Vein endothelial cell (primary cell): ENCODE results near the gene KCNMB3. TPM values are rescaled to one million over a fixed set of nuclear protein-coding genes. Genes with fewer than 3 reads are reported as not detected.

Experiments used
- total RNA-seq: library from RNA; depleted of rRNA; stranded (reverse); fragments of >200 nt; gene quantifications from 2 replicates; pipeline ENCODE4 v1.2.3, GENCODE V29; 2012

KCNMB3 gene, protein sequence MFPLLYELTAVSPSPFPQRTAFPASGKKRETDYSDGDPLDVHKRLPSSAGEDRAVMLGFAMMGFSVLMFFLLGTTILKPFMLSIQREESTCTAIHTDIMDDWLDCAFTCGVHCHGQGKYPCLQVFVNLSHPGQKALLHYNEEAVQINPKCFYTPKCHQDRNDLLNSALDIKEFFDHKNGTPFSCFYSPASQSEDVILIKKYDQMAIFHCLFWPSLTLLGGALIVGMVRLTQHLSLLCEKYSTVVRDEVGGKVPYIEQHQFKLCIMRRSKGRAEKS
- total RNA-seq = 2.3 and 4.2 TPM in 2 replicates

DNA sequence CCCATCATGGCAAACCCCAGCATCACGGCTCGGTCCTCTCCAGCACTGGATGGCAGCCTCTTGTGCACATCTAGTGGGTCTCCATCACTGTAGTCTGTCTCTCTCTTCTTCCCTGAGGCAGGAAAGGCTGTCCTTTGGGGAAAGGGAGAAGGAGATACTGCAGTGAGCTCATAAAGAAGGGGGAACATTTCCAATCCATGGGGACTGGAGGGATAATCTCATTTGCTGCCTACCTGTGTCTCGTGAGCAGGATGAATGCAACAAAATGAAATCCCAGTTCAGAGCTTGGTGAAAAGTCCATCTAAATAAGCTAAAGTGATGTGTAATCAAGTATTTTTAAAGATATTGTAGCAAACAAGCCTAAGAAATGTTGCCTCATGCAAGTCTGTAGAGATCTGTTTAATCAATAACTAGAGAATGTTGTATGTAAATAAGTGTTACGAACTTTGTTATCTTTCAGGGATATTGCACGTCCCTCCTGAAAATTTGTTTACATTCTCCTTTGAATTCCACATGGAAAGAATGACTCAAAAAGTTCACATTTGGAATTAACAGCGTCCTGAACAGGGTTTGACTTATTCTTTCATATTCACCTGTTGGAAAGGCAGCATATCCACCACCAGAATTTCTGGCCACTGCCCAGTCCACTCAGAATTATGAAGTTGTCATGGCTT, at the start of gene KCNMB3:
Gene KCNMB3, minus strand, starts transcription at position 312 of the 674 bp plus-strand sequence. Its CDS starts 124 bp downstream, at position 188.

Other genes with a start within 250 kb of the KCNMB3 start
- 54.2 and 54.5 TPM in 2 replicates for gene ZMAT3, start 179.3 kb downstream of the KCNMB3 start, total RNA-seq
- 29.7 and 33.1 TPM in 2 replicates for gene PIK3CA, start 102.8 kb downstream of the KCNMB3 start, total RNA-seq
- 46.1 and 51.9 TPM in 2 replicates for gene ZNF639, start 71.9 kb upstream of the KCNMB3 start, total RNA-seq
- 37.2 and 41.7 TPM in 2 replicates for gene MFN1, start 96.6 kb upstream of the KCNMB3 start, total RNA-seq
- 88.2 and 97.2 TPM in 2 replicates for gene GNB4, start 200.4 kb upstream of the KCNMB3 start, total RNA-seq